Activated T-cell treated with anti-CD3 and anti-CD28 coated beads, Interleukin-2, amount 50 U/mL, for 4 hours (primary cell): Measurements from ENCODE around the gene NFIX. TPM values are rescaled to one million over a fixed set of nuclear protein-coding genes. Genes with fewer than 3 reads are reported as not detected.
A peak's percentile ranks its signal among the peaks of the same experiment; 100 is the strongest.

Source experiments
- ATAC-seq, 2 donors: fragments of 200-7000 bp; cut with Tn5 transposase; one replicate each; pipeline ENCODE4 v1.10.0; 2021
- DNase-seq: peaks from one replicate; pipeline ENCODE4 v3.0.0-alpha.2; 2020
- H3K27me3 Mint-ChIP-seq: one replicate; pipeline ENCODE4 v1.8.0; 2021; ENCODE audit warnings: low read depth, mixed read lengths
- H3K36me3 Mint-ChIP-seq: one replicate; pipeline ENCODE4 v1.8.0; 2022; ENCODE audit warnings: mixed read lengths; ENCODE audit not compliant: insufficient read depth
- H3K4me1 Mint-ChIP-seq: one replicate; pipeline ENCODE4 v1.8.0; 2021; ENCODE audit warnings: low read depth, mixed read lengths
- H3K4me3 Mint-ChIP-seq: one replicate; pipeline ENCODE4 v1.8.0; 2021; ENCODE audit warnings: mild to moderate bottlenecking, moderate library complexity, mixed read lengths
- H3K9me3 Mint-ChIP-seq: one replicate; pipeline ENCODE4 v1.8.0; 2021; ENCODE audit warnings: mixed read lengths
- total RNA-seq, 3 donors: library from RNA; stranded (reverse); gene quantifications; one replicate each; pipeline ENCODE4 v1.2.1, GENCODE V29; 2021

Gene NFIX
- total RNA-seq, 3 donors from 2014 or later, result 11.1 to 20.4 (median 16.1) TPM

DNA sequence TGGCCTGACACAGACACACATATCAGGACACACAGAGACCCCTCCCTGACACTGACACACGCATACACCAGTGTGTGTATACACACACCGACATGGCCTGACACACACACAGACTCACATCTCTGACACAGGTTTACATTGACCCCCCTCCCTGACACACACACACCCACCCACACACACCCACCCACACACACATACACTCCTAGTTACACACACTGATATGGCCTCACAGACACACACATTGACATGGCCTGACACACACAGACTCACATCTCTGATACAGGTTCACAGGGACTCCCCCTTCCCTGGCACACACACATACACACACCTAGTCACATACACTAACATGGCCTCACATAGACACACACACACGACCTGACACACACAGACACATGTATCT lies 4.4 kb upstream of the NFIX start:
- peaks cover 7% of the 10 kb centered on the region for H3K27me3 Mint-ChIP-seq
- H3K9me3 Mint-ChIP-seq, result no peaks in the 10 kb centered on the region
- ATAC-seq (no peak), DNase-seq (no peak)
- H3K4me1 Mint-ChIP-seq, result peaks cover 5% of the 10 kb centered on the region
- H3K36me3 Mint-ChIP-seq, result no peaks in the 10 kb centered on the region
- no peak overlapping the region for H3K4me3 Mint-ChIP-seq

DNA sequence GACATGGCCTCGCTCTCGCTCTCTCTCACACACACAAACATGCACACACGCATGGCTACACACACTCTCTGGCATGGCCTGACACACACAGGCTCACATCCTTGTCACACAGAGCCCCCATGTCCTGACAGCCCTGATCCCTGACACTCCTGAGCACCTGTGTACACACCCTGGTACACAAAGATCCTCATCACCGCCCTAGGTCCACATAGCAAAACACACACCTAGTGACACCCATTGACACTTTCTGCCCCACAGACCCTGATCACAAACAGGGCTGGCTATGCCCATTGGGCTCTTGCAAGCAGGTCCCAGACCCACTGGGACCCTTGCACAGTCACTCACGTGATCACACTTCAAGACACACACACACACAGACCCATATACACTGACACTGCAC lies 4.0 kb upstream of the NFIX start:
- Mint-ChIP-seq H3K9me3 (no peaks in the 10 kb centered on the region), H3K36me3 (no peaks in the 10 kb centered on the region), H3K4me3 (no peak overlapping the region), H3K4me1 (peaks cover 8% of the 10 kb centered on the region), H3K27me3 (peaks cover 7% of the 10 kb centered on the region)
- DNase-seq (no peak), ATAC-seq (no peak)

DNA sequence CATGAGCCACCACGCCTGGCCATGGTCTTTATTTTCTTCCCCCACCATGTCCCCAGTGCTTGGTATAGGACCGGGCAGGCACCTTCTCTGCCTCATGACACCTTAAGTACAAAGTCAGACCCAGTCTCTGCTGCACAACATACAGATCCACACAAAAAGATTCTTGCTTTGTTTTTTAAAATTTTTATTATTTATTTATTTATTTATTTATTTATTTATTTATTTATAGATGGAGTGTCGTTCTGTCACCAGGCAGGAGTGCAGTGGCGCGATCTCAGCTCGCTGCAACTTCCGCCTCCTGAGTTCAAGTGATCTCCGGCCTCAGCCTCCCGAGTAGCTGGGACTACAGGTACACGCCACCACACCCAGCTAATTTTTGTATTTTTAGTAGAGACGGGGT lies 2.5 kb upstream of the NFIX start:
- Mint-ChIP-seq H3K9me3 (no peaks in the 10 kb centered on the region), H3K4me3 (no peak overlapping the region), H3K4me1 (peaks cover 9% of the 10 kb centered on the region), H3K27me3 (peaks cover 7% of the 10 kb centered on the region), H3K36me3 (no peaks in the 10 kb centered on the region)
- DNase-seq (no peak), ATAC-seq (no peak)

DNA sequence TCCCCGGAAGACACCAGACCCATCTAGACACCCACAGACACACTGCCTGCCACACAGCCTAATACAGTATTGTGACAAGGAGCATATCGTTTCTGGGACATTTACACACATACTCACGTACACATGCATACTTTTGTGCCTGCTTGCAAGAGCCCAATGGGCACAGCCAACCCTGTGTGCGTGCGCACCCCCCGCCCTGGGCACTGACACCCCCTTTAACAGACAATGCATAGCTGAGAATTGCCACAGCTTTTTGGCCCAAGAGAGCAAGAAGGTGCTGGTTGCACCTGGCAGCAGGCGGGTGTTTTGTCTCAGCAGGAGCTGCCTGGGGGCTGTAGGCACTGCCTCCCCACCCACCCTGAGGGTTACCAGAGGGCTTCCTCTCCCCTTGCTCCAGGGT lies 1.7 kb upstream of the NFIX start:
- ATAC-seq, result no peak
- Mint-ChIP-seq H3K36me3 (no peaks in the 10 kb centered on the region), H3K4me3 (no peak overlapping the region), H3K4me1 (peaks cover 9% of the 10 kb centered on the region), H3K9me3 (no peaks in the 10 kb centered on the region), H3K27me3 (peaks cover 7% of the 10 kb centered on the region)
- DNase-seq, result no peak

DNA sequence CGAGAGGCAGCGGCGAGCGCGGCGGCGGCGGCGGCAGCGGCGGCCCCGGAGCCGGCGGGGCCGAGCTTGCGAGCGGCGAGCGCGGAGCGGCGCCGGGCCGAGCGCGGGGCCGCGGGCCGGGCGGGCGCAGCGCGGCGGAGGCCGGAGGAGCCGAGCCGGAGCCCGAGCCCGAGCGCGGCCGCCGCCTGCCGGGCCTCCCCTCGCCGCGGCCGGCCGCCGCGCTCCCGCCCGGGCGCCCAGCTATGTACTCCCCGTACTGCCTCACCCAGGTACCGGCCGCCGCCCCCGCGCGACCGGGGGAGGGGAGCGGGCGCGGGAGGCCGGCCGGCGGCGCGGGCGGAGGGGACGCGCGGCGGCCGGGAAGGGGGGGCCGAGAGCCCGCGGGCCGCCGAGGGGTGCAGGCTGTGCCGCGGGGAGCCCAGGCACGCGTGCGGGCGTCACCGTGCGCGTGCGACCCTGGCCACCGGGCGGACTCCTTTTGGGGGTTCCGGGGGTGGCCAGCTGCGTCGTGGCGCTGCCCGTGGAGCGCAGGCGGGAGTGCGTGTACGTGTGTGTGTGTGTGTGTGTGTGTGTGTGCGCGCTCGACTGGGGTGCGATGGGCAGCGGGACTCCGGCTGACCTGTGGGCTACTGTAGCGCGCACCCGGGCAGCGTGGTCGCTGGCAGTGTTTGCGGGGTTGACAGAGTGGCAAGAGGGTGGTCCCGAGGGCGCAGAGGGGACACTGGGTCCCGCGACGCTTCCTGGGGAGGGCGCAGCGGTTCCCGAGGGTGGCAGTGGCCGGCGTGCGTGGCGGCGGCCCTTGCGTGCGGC lies 526 bp downstream of the NFIX start:
- Mint-ChIP-seq H3K27me3 (peaks cover 7% of the 10 kb centered on the region), H3K4me1 (peaks cover 9% of the 10 kb centered on the region), H3K4me3 (peak overlapping the region; percentile 79), H3K36me3 (no peaks in the 10 kb centered on the region), H3K9me3 (no peaks in the 10 kb centered on the region)
- no peak for DNase-seq
- peak; percentile 28 to 39 for ATAC-seq

DNA sequence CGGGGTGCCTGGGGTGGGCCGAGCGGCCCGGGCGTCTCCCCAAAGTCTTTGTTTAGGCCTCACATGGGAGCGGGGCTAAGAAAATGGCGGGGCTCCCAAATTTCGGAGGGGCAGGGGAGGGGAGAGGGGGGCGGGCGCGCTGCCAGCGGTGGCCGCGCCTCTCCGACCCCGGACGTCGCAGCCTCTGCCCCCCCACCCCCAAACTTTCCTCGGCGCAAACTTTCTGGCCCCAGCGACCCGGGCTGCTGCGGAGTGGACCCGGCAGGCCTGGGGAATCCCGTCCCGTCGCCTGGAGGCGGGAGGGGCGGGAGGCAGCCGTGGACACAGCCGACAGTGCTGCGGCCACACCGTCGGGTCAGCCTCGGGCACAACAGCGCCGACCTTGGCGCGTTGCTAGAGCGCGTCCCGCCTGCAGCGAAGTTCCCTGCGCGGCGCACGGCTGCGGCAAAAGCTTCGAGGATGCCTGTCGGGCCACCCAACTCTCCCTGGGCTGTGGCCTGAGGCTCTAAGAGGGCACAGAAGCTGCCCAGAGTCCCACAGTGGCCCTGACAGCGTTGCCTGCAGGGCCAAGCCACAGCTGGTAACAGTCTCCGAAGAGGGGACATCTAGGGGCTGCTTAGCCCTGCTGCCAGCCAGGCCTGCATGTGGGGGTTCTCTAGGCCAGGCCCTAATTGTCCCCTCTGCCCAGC lies 1.3 kb downstream of the NFIX start:
- Mint-ChIP-seq H3K4me1 (peaks cover 9% of the 10 kb centered on the region), H3K9me3 (no peaks in the 10 kb centered on the region), H3K27me3 (peaks cover 7% of the 10 kb centered on the region), H3K4me3 (peak overlapping the region; percentile 47), H3K36me3 (no peaks in the 10 kb centered on the region)
- ATAC-seq, result no peak
- no peak for DNase-seq

DNA sequence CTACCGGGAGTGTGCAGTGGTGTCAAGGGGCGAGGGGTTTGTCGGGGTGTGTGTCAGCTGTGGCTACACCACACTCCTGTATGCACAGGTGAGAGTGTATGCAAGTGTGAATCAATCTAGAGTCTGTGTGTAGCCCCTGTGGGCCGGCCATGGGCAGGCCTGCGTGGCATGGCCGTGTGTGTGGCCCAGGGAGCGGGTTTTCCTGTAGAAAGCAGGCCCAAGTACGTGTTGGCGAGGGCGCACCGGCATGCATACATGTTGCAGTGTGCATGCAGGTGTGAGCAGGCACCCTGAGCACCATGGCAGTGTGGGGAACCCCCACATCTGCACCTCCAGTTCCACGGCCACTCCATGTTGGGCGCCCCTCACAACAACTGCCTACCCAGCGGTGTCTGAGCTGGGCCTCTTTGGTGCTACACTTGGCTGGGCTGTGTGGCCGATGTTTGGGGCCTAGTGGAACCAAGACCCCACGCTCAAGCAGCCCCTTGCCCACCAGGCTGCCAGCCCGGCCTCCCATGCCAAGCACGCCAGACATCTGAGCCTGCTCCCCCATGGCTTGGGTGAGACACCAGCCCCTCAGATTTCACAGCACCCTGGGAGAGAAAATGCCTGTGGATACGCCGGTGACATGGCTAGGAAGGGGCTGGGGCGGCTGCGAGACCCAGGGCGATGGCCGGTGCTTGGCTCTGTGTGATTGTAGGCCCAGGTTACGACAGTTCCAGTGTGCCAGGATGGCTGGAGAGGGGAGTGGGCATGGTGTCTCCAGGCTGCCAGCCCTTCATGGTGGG lies 2.1 kb downstream of the NFIX start:
- no peak for ATAC-seq
- Mint-ChIP-seq H3K4me3 (peak overlapping the region; percentile 47), H3K9me3 (no peaks in the 10 kb centered on the region), H3K36me3 (no peaks in the 10 kb centered on the region), H3K4me1 (peaks cover 9% of the 10 kb centered on the region), H3K27me3 (peaks cover 7% of the 10 kb centered on the region)
- no peak for DNase-seq

DNA sequence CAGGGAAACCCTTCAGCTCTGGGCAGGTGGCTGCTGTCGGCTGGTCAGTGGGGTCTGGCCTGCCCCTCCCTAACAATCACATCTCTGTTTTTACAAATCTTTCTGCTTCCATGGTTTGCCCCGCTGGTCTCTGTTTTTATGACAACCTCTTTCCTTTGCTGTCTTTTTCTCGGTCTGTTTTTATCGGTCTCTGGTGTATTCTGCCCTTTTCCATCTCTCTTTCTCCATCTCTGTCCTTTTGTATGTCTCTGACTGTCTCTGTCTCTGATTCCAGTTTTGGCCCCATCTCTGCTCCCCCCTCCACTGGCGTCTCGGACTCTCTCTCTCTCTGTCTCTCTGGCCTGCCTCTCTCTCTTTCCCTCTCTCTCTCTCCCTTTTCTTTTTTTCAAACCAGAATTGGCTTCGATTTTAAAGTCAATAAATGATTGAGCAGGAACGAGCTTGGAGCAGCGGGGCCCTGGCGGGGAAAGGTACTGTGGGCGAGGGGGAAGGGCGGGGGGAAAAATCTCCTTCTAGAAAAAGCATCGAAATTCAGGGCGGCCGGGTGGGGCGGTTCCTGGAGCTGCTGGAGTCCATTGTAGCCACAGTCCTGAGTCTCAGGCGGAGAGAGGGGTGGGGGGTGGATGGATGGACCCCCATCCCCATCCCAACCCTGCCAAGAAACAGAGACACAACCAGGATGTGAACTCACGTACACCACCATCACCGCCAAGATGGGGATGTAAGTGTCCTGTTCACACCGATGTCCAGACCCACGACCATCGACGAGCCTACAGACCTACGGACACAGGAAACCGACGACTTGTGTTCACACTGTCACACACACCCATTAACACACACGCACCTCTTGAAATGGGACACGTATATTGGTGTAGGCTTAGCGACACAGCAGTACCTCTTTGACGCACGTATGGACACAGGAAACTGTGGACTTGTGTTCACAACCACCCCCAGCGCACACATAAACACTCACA lies 3.0 kb downstream of the NFIX start:
- Mint-ChIP-seq H3K9me3 (no peaks in the 10 kb centered on the region), H3K27me3 (peaks cover 10% of the 10 kb centered on the region), H3K4me1 (peaks cover 9% of the 10 kb centered on the region), H3K4me3 (no peak overlapping the region), H3K36me3 (no peaks in the 10 kb centered on the region)
- DNase-seq (no peak), ATAC-seq (no peak)

DNA sequence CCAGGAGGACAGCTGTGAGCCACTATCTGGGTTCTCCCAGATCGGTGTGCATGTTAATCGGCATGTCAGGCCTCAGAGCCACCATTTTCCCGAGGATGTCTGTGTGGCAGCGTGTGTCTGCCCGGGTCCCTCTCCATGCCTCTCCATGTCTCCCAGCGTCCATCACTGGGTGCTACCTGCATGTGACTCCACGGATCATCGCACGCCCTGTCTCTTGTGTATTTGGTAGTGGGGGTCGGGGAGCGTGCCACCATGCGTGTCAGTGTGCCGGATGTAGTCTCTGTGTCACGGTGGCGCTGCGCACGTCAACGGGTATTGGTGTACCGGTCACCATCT lies 5.9 kb downstream of the NFIX start:
- Mint-ChIP-seq H3K4me3 (no peak overlapping the region), H3K4me1 (peaks cover 1% of the 10 kb centered on the region), H3K36me3 (no peaks in the 10 kb centered on the region), H3K9me3 (no peaks in the 10 kb centered on the region), H3K27me3 (peaks cover 3% of the 10 kb centered on the region)
- ATAC-seq (no peak), DNase-seq (no peak)

DNA sequence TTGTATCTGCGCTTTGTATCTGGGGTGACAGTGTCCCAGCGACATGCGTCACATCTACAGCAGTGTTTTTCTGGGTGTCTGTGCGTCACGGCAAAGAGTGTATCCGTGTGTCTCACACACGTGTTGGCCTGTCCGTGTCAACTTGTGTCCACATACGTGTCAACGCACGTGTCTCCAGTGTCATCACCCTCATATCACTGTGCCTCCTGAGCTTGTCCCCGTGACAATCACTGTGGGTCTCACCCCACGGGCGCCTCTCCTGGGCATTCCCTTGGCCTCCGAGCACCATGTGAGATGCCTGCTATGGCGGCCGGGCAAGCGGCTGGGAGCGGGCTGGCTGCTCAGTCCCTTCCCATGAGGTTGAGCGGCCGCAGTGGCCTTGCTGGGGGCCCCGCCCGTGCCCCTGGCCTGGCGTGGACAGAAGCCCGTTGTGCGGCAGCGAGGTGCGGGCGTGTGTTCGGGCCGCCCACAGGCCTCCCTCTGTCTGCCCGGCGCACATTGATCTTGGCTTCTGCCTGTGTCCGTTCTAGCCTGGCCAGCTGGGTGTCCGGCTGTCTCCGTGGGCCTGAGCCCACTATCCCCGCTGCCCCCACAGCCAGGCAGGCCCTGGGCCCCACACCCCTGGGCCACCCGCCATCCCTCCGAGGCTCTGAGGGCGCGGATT lies 6.4 kb downstream of the NFIX start:
- ATAC-seq (no peak), DNase-seq (no peak)
- Mint-ChIP-seq H3K4me3 (no peak overlapping the region), H3K4me1 (peaks cover 1% of the 10 kb centered on the region), H3K9me3 (no peaks in the 10 kb centered on the region), H3K27me3 (peaks cover 3% of the 10 kb centered on the region), H3K36me3 (no peaks in the 10 kb centered on the region)

DNA sequence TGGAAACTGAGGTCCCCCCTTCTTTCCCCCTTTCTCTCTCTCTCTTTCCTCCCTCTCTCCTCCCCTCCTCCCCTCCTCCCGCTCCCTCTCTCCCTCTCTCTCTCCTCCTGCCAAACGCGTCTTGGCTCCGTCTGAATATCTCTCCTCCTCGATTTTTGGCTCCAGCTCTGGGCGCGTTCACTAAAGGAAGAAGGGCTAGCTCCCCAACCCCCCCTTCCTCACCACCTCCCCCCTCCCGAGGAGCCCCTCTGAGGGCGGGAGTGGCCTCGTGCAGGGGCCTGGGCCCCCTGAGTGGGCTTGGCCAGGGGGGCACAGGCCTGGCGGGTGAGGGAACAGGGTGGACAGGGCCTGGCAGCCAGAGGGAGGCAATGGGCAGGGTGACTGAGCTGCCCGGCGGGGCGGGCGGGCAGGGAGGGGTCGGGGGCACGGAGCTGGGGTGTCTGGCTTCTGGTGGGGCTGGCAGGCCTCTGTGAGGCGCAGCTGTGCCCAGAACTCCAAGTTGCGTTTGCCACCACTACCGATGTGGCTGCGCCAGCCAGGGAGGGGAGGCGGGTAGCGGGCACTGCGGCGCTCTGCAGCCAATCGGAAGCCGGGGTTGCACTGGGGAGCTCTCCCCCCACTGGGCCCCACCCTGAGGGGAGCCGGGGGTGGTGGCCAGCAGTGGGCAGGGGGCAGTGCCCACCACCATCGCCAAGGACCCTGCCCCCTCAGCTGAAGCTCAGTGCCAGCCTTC lies 7.1 kb downstream of the NFIX start:
- ATAC-seq, result no peak
- no peaks in the 10 kb centered on the region for H3K4me1 Mint-ChIP-seq
- no peaks in the 10 kb centered on the region for H3K36me3 Mint-ChIP-seq
- H3K27me3 Mint-ChIP-seq, result peaks cover 3% of the 10 kb centered on the region
- H3K4me3 Mint-ChIP-seq, result no peak overlapping the region
- H3K9me3 Mint-ChIP-seq, result no peaks in the 10 kb centered on the region
- no peak for DNase-seq

DNA sequence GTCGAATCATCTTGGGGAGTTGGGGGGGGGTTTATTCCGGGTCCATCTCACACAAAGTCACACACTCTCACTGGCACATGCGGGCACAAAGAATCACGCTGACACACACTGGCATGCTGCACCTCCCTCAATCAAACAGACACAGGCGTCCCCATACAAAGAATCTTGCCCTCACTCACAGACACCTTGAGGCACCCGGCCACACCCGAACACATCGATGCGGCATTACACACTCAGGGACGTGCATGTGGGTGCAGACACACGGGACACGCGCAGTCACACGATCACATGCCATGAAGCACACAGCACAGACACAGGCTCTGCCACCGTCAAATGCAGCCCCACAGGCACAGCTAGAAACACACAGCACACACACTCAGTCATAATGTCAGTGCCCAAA lies 7.8 kb downstream of the NFIX start:
- no peaks in the 10 kb centered on the region for H3K9me3 Mint-ChIP-seq
- no peaks in the 10 kb centered on the region for H3K36me3 Mint-ChIP-seq
- DNase-seq, result no peak
- H3K27me3 Mint-ChIP-seq, result peaks cover 7% of the 10 kb centered on the region
- H3K4me3 Mint-ChIP-seq, result no peak overlapping the region
- ATAC-seq, result no peak
- H3K4me1 Mint-ChIP-seq, result no peaks in the 10 kb centered on the region

DNA sequence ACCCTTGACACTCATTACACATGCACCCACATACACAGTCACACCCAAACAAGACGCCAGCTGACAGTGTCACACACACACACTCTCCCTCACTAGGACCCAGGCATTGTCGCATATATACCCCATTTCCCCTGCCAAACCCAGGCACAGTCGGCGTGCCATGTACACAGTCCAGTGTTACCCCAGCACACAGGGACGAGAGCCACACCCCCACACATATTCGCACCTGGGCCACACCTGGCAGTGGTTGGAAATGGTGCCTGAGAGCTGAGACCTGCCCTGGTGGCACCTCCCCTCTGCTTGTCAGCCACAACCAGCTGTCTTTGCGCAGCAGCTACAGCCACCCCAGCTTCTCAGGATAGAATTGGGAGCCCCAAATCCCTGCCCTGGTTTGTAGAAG lies 9.0 kb downstream of the NFIX start:
- Mint-ChIP-seq H3K4me1 (no peaks in the 10 kb centered on the region), H3K4me3 (no peak overlapping the region), H3K27me3 (peaks cover 16% of the 10 kb centered on the region), H3K36me3 (peaks cover 3% of the 10 kb centered on the region), H3K9me3 (no peaks in the 10 kb centered on the region)
- no peak for DNase-seq
- no peak for ATAC-seq
